Measurements from ENCODE around the gene UNC5CL. TPM values are rescaled to one million over a fixed set of nuclear protein-coding genes. Genes with fewer than 3 reads are reported as not detected.

The UNC5CL gene
- total RNA-seq, 2 experiments from 2014 or later = 0.49 to 0.85 TPM

- DNase-seq (ENCODE audit: low spot score) = no peak
- H3K9me3 ChIP-seq (ENCODE audit: low read length) = no peaks in the 10 kb centered on the region
- 0 out of 2 replicates have a peak, but pooled peaks cover 2% of the 10 kb centered on the region for H4K20me1 ChIP-seq (ENCODE audit: insufficient read depth, low read length)
- H2AFZ ChIP-seq (ENCODE audit: low read length) = no peak overlapping the region
- no peak overlapping the region for H3K4me2 ChIP-seq (ENCODE audit: low read length)
- H3K4me3 ChIP-seq (ENCODE audit: low read depth, low read length, poor library complexity, severe bottlenecking) = no peak overlapping the region
- peaks cover 24% of the 10 kb centered on the region for H3K36me3 ChIP-seq (ENCODE audit: insufficient read depth, low read length)
- H3K79me2 ChIP-seq (ENCODE audit: insufficient read depth, low read depth, low read length) = no peaks in the 10 kb centered on the region
- intact Hi-C loops (cut with micrococcal nuclease; ENCODE audit: unreplicated experiment) = no loop called here
- POLR2A ChIA-PET = interaction anchor here (0.6 kb wide), 1 partner anchor 15 kb away, joined by 4 read pairs; no protein-coding TSS in a partner anchor
- CTCF ChIA-PET (ENCODE audit: unreplicated experiment) = no interaction called here
- H3K9me2 ChIP-seq (ENCODE audit: insufficient read depth, low read length) = no peaks in the 10 kb centered on the region
- peaks cover 6% of the 10 kb centered on the region for H3K4me1 ChIP-seq (ENCODE audit: insufficient read depth, low read length, poor library complexity, severe bottlenecking)
- no TSS peak for BruUV-seq (replicated peaks)
- H3K27ac ChIP-seq (ENCODE audit: low read depth, low read length, poor library complexity, severe bottlenecking) = no peak overlapping the region
- TF ChIP-seq EZH2phosphoT487 (IDR thresholded peaks at IDR 0.05; ENCODE audit: borderline replicate concordance, low read depth, low read length) (no peak), CTCF (conservative IDR thresholded peaks at IDR 0.05; ENCODE audit: low read length) (no peak)
Observed at GRCh38 chr6:41061196-41061726, 22.2 kb upstream of the UNC5CL start.

GRCh38 chr6:41059556-41059955, 20.5 kb upstream of the UNC5CL start:
- CTCF ChIA-PET (ENCODE audit: unreplicated experiment) = no interaction called here
- no peak overlapping the region for H3K27ac ChIP-seq (ENCODE audit: low read depth, low read length, poor library complexity, severe bottlenecking)
- H3K36me3 ChIP-seq (ENCODE audit: insufficient read depth, low read length) = peaks cover 7% of the 10 kb centered on the region
- H3K4me1 ChIP-seq (ENCODE audit: insufficient read depth, low read length, poor library complexity, severe bottlenecking) = peaks cover 18% of the 10 kb centered on the region
- no peaks in the 10 kb centered on the region for H3K79me2 ChIP-seq (ENCODE audit: insufficient read depth, low read depth, low read length)
- no peak overlapping the region for H3K4me2 ChIP-seq (ENCODE audit: low read length)
- no peak for TF ChIP-seq CTCF (conservative IDR thresholded peaks at IDR 0.05; ENCODE audit: low read length)
- no peak for TF ChIP-seq EZH2phosphoT487 (IDR thresholded peaks at IDR 0.05; ENCODE audit: borderline replicate concordance, low read depth, low read length)
- H4K20me1 ChIP-seq (ENCODE audit: insufficient read depth, low read length) = no peaks in the 10 kb centered on the region
- BruUV-seq (replicated peaks) = no TSS peak
- POLR2A ChIA-PET = no interaction called here
- no peak for DNase-seq (ENCODE audit: low spot score)
- no peak overlapping the region for H2AFZ ChIP-seq (ENCODE audit: low read length)
- no peaks in the 10 kb centered on the region for H3K9me2 ChIP-seq (ENCODE audit: insufficient read depth, low read length)
- no peak overlapping the region for H3K4me3 ChIP-seq (ENCODE audit: low read depth, low read length, poor library complexity, severe bottlenecking)
- intact Hi-C loops (cut with micrococcal nuclease; ENCODE audit: unreplicated experiment) = no loop called here
- H3K9me3 ChIP-seq (ENCODE audit: low read length) = no peaks in the 10 kb centered on the region

- CTCF ChIA-PET (ENCODE audit: unreplicated experiment) = interaction anchor here (0.6 kb wide), 1 partner anchor 224 kb away, joined by 4 read pairs; no protein-coding TSS in a partner anchor
Observed at GRCh38 chr6:41058783-41059181, 19.8 kb upstream of the UNC5CL start.

More at GRCh38 chr6:41058783-41059181, 19.8 kb upstream of the UNC5CL start:
- DNase-seq (ENCODE audit: low spot score) = no peak
- peaks cover 23% of the 10 kb centered on the region for H3K4me1 ChIP-seq (ENCODE audit: insufficient read depth, low read length, poor library complexity, severe bottlenecking)
- H4K20me1 ChIP-seq (ENCODE audit: insufficient read depth, low read length) = no peaks in the 10 kb centered on the region
- H3K4me2 ChIP-seq (ENCODE audit: low read length) = no peak overlapping the region
- no peaks in the 10 kb centered on the region for H3K9me3 ChIP-seq (ENCODE audit: low read length)
- no peak overlapping the region for H3K27ac ChIP-seq (ENCODE audit: low read depth, low read length, poor library complexity, severe bottlenecking)
- no peaks in the 10 kb centered on the region for H3K9me2 ChIP-seq (ENCODE audit: insufficient read depth, low read length)
- H3K79me2 ChIP-seq (ENCODE audit: insufficient read depth, low read depth, low read length) = no peaks in the 10 kb centered on the region
- peaks cover under 1% of the 10 kb centered on the region; the same call in 1 of the 2 replicates for H3K36me3 ChIP-seq (ENCODE audit: insufficient read depth, low read length)
- H2AFZ ChIP-seq (ENCODE audit: low read length) = no peak overlapping the region
- intact Hi-C loops (cut with micrococcal nuclease; ENCODE audit: unreplicated experiment) = no loop called here
- no TSS peak for BruUV-seq (replicated peaks)
- POLR2A ChIA-PET = no interaction called here
- no peak overlapping the region for H3K4me3 ChIP-seq (ENCODE audit: low read depth, low read length, poor library complexity, severe bottlenecking)
- TF ChIP-seq EZH2phosphoT487 (IDR thresholded peaks at IDR 0.05; ENCODE audit: borderline replicate concordance, low read depth, low read length) = no peak
- TF ChIP-seq CTCF (conservative IDR thresholded peaks at IDR 0.05; ENCODE audit: low read length) = 0 out of 2 replicates have a peak, but pooled peaks have one; percentile 0

Measured in OCI-LY7 (cell line).